TTC549 (cell line): ENCODE data around the gene GATD1.

Experiments
- FAIRE-seq: peaks from 2 replicates; lab custom pipeline; 2012; peaks lifted over from hg19 to GRCh38; lab: Jason Lieb, UNC

Gene GATD1

DNA sequence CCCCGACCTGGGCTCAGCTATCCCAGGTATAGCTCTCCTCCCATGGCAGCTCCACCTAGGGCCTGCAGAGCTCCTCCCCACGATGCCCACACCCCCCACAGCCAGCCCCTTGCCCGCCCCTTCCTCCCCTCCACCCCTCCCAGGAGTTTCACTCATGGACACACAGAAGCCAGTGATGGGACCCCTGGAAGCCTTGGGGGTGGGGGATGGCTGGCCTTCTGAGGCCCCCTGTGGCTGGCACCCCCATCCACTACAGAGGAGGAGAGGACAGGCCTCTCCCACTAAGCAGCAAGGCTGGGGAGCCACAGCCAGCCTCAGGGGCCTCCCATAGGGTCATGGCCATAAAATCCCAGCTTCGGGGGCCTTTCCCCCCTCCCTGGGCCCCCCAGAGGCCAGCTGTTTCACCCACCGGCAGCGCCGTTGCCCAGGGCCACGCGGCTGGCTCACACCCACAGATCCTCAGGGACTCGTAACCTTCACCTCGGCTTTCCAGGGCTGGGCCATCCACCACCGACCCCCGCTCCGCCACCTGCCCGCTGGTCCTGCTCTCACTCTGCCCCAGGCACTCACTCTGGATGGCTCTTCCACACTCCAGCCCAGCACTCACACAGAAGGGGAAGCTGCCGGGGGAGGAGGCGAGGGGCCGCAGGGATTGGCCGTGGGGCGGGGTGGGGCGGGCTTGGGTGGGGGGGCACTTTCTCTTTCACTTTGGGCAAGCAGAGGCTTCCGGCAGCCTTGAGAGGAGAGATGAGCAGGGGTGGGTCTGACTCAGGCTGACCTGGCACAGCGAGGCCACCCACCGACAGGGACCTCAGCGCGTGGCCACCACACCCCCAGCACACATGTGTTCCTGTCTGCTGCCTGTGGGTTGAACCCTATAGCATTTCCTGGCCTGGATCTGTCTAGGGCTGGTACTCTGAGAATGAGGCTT is 18.6 kb upstream of the GATD1 start:
- no peak for FAIRE-seq

DNA sequence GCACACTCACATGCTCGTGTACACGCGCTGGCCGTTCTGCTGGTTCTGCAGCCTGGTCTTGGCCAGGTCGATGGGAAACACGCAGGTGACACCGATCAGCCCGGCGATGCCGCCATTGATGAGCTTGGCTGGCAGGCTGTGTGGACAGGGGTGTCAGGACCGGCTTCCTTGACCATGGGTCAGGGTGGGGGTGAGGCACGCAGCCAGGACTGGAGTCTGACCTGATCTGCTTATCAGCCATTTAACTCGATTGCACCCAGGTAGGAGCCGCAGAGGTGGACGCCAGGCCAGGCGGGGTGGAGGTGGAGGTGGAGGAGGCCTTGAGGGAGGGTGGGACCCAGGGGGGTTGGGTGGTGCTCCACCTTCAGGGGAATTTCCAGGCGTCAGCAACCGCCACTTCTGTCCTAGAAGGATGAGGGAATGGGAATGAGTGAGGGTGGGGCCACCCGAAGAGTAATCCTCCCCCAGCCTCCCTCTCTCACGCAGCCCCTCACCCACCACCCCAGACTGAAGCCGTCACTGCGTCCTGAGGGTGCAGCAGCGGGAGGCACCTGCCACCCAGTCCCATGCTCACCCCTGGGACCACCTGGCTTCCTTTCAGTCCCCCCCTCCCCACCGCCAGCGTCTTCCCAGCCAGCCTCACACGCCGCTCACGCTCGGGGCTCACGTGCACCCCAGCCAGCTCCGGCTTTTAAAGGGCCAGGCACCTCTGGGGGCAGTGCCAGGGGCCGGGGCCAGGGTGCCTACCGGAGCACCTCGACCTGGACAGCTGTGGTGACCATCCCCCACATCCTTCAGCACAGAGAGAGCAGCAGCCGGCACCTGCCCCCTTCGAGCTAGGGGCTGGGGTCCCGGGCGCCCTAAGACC is 17.7 kb upstream of the GATD1 start:
- FAIRE-seq = no peak

DNA sequence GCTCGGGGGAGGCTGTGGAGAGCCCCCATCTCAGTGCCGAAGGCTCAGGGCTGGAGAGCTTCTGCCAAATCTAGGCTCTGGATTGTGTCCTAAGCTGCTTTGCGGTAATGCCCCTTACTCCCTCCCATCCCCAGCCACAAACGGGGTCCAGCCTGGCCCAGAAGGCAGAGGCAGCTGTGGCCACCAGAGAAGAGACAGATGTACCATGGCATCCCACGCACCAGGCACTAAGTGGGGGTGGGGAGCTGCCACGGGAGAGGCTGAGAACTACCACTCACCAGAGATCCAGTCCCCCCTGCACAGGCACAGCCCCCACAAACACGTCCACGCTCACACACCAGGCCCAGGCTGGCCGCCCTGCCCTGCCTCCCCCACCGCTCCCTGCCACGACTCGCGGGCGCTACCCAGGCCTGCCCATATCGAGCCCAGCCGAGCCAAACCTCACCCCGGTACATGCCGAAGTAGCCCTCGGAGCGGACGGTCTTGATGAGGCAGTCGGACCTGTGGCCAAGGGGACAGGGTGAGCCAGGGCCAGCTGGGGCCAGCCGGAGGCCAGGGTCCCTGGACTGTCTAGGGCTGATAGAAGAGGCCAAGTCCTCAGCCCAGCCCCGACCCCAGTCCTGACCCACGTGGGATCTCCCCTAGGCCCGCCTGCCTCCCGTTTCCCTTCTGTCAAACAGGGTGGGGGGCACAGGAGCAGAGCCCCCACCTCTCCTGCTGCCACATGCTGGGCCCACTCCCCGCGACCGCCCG is 16.9 kb upstream of the GATD1 start:
- FAIRE-seq = no peak

DNA sequence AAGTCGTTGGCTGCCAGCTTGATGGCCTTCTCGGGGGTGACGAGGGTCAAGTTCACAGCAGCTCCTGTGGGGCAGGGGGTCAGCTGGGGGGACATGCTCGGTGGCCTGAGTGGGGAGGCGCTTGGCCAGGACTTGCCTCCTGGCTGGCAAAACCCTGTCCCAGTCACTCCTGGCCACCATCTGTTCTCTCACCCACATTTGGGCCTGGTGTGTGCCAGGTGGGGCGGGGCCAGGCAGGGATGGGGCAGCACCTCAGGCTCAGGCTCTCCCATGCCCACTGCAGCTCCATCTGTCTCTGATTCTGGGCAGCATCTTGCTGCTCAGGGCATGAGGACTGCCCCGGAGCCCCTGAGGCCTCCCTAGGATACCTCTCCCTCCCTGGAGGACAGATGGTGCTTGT is 16.3 kb upstream of the GATD1 start:
- FAIRE-seq = no peak

DNA sequence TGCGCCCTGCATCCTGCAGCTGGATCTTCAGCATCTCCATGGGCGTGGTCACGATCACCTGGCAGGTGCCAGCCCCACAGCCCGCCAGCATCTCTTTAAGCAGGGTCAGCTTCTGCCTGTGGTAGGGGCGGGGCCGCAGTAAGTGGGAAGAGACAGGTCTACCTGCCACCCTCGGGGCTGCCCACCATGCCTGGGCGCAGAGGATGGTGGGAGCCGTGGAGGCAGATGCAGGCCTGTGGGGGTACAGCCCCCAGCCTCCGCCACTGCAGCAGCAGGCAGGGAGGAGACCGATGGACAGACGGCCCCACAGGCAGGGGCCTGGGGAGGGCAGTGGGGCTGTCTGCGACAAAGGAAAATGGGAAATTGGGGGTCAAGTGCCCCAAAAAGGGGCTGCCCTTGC is 15.6 kb upstream of the GATD1 start:
- FAIRE-seq = no peak

DNA sequence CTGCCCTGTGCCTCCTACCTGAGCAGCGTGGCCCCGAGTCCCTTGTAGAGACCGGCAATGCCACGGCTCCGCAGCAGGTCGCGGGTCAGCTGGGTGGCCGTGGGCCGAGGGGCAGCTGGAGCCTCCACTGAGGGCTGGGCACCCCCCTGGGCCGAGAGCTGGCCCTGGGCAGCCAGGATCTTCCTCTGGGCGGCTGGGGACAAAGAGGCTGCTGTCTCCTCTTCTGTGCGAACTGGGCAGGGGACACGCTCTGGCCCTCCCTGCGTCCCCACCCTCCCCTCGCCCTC is 15.2 kb upstream of the GATD1 start:
- no peak for FAIRE-seq

DNA sequence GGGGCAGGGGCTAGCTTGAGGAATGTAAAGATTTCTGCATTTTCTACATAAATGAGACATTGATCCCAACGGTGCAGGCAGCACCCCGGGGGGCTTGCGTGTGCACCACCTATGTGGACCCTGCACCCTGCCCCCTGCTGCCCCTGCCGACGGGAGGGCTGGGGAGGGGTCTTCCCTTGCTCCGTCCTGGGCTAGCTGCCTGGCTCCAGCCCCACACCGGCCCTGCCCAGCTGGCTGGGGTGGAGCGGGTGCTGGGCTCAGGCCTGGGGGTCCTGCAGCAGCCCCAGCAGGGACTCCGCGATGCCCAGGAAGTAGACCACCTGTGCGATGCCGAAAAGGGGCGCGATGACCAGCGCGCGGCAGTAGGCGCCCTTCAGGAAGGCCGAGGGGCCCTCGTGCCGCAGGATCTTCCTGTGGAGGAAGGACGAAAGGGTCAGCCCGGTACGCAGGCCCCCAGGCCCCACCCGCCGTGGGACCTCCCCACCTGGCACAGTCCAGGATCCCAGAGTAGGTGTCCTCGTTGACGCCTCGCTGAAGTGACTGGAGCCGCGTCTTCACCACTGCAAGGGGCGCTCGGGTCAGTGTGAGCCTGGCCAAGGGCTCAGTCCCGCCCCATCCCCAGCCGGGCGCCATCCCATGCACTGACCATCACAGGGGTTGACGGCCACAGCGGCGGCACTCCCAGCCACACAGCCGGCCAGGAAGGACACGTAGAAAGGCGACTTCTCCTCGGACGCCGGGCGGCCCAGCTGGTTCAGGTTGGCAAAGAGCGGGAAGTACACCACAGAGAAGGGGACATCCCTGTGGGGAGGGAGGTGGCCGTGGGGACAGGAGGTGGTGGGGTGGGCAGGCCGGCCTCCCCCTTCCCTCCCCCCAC is 14.6 kb upstream of the GATD1 start:
- no peak for FAIRE-seq

DNA sequence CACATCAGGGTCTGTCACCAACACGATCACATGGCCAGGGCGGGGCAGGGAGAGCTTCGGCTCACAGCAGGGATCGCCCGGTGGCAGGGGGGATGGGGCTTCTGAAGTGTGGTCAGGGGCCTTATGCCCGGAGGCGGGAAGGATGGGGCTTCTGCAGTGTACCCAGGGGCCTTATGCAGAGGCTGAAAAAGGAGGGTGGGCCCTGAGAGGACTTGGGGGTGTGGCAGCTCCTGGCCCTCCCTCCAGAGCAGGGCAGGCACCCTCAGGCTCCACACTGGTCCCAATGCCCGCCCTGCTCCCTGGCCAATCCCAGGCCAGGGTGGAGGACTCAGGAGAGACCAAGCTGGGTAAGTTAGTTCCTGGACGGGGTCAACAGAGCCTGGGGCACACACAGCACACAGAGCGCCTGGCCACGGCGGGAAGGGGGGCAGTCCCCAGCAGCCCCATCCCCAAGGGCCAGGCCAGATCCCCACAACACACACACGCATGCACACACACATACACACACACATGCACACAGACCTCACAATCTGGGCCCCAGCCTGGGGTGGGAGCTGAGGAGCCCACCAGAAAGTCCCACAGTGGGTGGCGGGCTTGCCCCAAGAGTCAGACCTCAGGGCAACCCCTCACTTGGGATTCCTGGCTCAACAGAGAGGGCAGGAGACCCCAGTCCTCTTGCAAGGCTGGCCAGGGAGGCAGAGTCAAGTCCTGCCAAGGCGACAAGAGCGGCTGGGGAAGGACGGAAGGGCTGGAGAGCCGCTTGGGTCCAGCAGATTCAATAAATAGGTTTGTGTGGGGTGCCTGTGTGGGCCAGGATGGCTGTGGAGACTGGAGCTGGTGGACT is 13.7 kb upstream of the GATD1 start:
- FAIRE-seq = no peak

DNA sequence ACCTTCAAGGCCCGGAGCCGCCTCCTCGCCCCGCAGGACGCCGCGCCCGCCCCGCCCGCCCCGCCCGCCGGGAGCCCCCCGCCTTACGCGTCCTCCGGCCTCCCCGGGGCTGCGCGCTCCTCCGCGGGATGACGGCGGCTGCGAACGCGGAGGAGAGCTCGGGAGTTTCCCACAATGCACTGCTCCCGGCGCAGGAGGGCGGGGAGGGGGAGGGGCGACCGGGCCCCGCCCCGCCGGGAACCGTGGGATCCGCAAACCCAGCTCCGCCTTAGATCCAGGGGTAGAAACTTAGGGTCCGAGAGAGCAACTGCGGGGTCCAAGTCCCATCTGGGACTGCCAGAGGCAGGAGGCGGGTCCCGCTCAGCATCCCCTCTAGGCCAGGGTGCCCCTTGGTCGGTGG is 12.7 kb upstream of the GATD1 start, which contains the start of gene CEND1:
Gene CEND1 (minus strand): TSS at position 148 of the 400 bp plus-strand sequence. CDS start 1,514 bp downstream, outside the sequence.
- FAIRE-seq = no peak

DNA sequence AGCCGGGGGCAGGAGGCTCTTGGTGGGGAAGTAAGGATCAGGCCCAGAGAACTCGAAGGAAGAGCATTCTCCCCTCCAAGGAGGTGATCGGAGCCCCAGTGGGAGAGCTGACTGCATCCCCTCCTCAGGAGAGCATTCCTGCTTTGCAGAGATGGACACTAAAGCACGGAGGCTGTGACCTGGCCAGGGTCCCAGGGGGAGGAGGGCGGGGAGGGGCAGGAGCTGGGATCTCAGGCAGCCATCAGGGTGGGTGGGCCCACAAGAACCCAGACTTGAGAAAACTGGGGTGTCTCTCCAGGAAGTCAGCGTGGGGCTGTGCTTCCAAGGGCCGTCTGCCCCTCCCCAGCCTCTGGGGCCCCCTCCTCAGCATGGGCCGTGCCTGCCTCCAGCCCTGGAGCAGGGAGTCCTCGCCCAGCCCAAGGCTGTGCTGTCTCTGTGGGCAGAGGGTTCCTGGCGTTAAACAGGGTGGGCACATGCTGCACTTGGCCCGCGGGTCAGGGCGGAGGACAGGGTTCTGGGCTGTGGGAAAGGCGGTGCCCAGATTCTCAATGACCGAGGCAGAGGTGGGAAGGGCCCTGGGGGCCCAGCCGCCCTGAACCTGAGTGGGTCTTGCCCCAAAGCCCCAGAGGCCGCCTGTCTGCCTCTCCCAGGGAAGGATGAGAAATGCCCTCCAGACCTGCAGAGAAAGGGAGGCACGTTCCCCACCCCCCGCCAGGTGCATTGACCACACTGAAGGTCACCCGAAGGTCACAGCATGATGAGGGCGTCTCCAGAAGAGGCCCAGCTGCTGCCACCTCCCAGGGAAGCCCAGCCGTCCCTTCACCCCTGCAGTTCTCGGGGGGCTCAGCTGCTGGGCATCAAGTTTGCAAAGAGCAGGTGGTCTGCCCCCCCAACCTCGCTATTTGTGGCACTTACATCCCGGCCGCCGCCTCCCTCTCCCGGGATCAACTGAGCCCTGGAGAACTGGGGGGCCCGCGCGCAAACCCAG is 12.0 kb upstream of the GATD1 start:
- no peak for FAIRE-seq

DNA sequence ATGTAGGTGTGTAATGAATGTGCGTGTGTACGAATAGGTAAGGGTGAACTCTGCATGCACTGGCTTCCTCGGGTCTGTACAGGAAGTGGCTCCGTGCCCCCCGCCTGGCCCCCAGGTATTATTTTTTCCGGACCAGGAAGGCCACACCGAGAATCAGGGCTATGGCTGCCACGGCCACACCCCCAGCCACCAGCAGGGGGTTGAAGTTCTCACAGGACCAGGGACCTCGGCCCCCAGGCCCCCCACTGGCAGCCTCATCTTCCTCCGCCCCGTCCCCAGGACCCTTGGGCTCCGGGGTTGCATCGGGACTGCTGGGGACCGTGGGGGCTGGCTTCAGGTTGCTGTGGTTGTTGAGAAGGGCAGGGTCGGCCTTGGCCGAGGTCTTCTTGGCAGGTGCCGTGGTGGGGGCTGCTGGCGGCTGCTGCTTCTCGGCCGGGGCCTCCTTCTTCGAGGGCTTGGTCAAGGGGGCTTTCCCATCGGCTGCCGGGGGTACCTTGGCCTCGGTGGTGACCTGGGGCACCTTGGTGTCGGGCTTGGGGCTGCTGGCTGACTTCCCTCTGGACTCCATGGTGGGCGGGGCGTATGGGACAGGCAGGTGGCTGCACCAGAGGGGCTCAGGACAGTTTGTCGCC is 10.8 kb upstream of the GATD1 start:
- no peak for FAIRE-seq

DNA sequence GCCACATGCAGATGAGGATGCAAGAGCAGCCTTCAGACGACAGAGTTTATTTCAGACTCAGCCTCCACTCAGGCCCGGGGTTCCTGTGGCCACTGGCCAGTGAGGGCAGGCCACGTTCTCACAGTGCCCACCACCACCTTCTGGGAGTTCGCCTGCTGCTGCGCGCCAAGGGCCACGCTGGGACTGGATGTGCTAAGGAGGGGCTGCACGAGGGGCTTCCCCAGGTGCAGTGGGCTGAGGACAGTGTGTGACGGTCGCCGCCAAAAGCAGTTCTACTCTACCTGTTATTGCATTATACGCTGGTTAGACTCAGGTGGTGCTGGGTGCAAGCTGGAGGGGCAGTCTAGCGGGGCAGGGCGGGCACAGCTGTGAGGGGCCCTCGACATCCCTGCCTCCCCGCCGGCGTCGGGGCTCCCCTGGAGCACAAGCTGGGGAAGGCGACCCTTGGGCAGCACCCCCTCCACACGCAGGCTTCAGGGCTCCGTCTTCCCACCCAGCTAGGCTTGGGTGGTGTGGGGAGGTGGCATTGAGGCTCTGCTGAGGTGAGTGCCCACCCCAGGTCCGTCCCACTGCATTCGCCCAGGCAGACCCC is 9.9 kb upstream of the GATD1 start:
- FAIRE-seq = no peak

DNA sequence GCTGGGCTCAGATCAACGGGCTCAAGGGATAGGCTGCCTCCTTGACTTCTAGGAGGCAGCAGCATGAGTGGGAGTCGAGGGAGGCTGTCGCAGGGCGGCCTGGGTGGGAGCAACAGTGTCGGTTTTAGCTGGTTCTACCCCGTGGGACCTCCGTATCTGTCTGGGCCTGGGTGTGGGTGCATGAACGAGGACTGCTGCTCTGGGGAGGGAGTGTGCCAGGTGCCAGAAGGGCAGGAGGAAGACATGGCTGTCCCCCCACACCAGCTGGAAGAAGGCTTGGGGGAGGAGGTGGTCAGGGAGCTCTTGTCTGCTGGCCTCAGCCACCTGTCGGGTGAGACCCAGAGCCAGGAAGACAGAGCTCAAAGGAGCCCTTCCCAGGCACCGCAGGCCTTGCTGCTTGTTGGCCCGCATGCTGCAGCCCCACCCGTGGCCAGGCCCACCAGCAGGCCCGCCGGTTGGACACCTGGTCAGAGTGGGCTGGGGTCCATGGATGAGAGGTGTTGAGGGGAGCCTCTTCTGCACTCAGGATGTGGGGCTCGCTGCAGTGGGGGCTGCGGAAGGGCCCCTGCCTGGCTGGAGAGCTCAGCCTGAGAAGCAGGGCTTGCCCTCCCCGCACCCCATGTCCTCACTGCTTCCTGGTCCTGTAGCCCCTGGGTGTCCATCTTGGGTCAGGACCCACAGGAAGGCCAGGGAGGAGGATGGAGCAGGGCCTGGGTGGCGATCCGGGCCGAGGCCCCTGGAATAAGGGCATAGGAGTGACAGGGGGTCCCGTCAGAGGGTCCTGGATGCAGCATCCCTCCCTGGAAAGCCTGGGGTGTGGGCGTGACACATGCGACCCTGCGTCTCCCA is 9.2 kb upstream of the GATD1 start:
- FAIRE-seq = no peak

DNA sequence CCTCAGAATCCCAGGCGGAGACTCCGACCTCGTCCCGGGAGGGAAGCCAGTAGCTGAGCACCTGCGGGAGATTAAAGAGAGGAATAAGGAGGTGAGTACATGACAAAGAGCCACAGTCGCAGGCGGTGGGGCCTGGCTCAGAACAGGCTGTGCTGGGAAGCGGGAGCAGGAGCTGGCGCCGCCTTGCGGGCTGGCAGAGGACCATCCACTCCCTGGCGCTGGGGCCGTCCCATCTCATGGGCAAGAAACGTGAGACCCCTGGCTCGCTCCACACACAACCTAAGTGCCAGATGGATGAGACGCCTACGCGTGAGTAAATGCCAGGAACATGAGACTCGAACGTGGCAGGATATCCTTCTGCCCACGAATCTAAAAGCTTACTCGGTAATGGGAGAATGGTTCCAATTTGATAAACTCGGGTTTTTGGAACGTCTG is 6.3 kb upstream of the GATD1 start:
- no peak for FAIRE-seq

DNA sequence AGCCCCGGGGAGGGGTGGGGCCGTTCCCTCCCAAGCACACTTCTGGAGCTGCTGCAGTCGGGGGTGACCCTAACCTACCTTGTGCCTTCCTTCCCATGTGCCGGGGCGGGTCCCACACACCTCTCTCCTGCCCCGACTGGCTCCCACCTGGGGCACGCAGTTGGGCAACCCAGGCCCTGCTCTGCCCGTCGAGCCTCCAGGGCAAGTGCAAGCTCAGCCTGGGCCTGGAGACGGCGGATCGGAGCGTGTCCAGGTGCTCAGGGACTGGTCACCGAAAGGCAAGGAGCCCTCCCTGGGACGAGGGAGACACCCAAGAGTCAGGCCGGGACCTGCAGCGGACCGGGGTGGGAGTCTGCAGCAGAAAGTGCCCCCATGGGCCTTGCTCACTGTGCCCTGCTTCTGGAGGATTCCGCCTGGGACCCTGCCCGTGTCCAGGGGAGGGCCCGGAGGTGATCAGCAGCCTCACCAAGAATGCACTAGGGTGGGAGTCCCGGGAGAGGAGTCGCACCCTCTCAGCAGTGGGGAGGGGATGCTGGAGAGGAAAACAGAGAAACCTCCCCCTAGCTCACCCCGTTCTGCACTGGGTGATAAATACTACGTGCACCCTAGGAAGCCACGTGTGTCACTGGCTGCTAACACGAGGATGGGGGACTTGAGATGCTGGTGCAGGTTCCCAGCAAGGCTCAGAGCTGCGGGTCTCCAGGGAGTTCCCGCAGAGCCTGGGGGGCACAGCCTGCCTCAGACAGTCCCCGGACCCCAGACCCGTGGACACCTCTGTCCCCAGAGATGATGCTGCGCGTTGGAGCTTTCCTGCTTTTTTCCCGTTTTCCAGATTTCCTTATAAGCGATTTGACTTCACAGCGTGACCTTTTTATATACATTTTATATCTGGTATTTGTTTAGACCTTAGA is 5.2 kb upstream of the GATD1 start:
- FAIRE-seq = no peak

DNA sequence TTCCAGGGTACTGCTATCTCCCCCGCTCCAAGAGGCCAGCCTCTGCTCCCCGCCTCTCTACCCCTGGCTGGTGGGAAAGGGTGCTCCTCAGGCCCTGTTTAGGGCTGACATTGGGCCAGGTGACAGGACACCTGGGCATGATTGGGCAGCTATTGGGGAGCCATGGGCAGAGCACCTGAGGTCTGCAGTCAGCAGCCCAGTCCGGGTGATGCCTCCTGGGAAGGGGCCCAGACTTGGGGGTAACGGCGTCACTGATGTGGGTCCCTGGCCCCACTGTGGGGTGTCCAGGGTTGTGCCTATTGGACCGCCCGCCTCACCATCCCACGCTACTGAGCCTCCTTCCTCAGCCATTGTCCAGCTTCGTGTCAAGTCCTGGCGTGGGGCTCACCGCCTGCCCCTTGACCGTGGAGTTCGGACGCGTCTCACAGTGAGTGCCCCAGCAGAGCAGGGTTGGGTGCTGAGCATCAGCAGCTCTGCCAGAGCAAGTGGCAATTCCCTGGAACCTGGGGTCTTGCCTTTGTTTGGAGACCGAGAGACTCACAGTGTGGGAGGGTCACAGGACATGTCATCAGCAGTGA is 2.8 kb upstream of the GATD1 start:
- FAIRE-seq = no peak
